ENCODE results near the gene RPTOR.

- no peak for TF ChIP-seq ZBTB8A (tag by site-specific recombination; IDR thresholded peaks at IDR 0.05)
- no peak for TF ChIP-seq CTCF (tag by site-specific recombination; IDR thresholded peaks at IDR 0.05)
- TF ChIP-seq ZNF76 (tag by site-specific recombination; IDR thresholded peaks at IDR 0.05; ENCODE audit: borderline replicate concordance, low read depth) = no peak
- TF ChIP-seq ZNF112 (tag by site-specific recombination; IDR thresholded peaks at IDR 0.05) = no peak
- TF ChIP-seq ZNF426 (tag by site-specific recombination; IDR thresholded peaks at IDR 0.05) = no peak
- no peak for TF ChIP-seq ZNF830 (tag by site-specific recombination; IDR thresholded peaks at IDR 0.05; ENCODE audit: low read depth)
- no peak for TF ChIP-seq ZNF416 (tag by site-specific recombination; IDR thresholded peaks at IDR 0.05)
- TF ChIP-seq ATF2 (tag by site-specific recombination; IDR thresholded peaks at IDR 0.05; ENCODE audit: low read depth) = no peak
- no peak for TF ChIP-seq ZBTB49 (tag by site-specific recombination; IDR thresholded peaks at IDR 0.05; ENCODE audit: low read depth)
- no peak for TF ChIP-seq REST (tag by site-specific recombination; IDR thresholded peaks at IDR 0.05)
These were observed 259.8 kb downstream of the RPTOR start for GRCh38 chr17:80804466-80804865.
